ENCODE measurements around the gene MDFIC. TPM values are rescaled to one million over a fixed set of nuclear protein-coding genes. Genes with fewer than 3 reads are reported as not detected.

MDFIC gene
- total RNA-seq, 2 experiments from 2014 or later, result 85.8 to 90.7 TPM

- Mint-ChIP-seq H3K9me3 (peaks cover 2% of the 10 kb centered on the region), H3K27me3 (no peaks in the 10 kb centered on the region), H3K27ac (no peak overlapping the region), H3K4me1 (peaks cover 12% of the 10 kb centered on the region), H3K4me3 (no peak overlapping the region), H3K36me3 (ENCODE audit: low read depth) (peaks cover 3% of the 10 kb centered on the region)
- CTCF ChIA-PET, result no interaction called here
- no peak for DNase-seq
- POLR2A ChIA-PET, result no interaction called here
Observed at GRCh38 chr7:115037128-115037802, 115.4 kb downstream of the MDFIC start.

- peaks cover 3% of the 10 kb centered on the region for H3K36me3 Mint-ChIP-seq (ENCODE audit: low read depth)
- no peak overlapping the region for H3K4me3 Mint-ChIP-seq
- H3K9me3 Mint-ChIP-seq, result peaks cover 2% of the 10 kb centered on the region
- ChIA-PET CTCF (no interaction called here), POLR2A (interaction anchor here (1.2 kb wide), 1 partner anchor 115 kb away, joined by 3 read pairs; no protein-coding TSS in a partner anchor)
- no peak overlapping the region for H3K27ac Mint-ChIP-seq
- no peak for DNase-seq
- no peaks in the 10 kb centered on the region for H3K27me3 Mint-ChIP-seq
- H3K4me1 Mint-ChIP-seq, result peaks cover 12% of the 10 kb centered on the region
Observed at GRCh38 chr7:115038158-115038557, 116.3 kb downstream of the MDFIC start.

DNA sequence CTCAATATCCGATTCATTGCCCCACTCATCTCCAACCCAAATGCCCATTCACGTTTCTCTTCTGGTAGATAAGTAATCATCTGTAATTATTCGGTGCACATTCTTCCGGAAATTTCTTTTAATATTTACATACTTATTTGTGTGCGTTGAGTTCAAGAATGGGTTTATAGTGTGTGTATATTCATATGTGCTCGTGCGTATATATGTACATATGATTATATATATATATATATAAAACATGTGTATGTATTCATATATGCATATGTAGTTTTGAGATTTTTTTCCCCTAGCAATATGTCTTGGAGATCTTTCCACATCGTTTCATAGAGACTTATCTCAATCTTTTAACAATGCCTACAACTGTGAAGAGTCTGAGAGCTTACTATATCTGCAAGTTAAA is 118.2 kb downstream of the MDFIC start:
- ChIA-PET CTCF (no interaction called here), POLR2A (no interaction called here)
- peaks cover 2% of the 10 kb centered on the region for H3K9me3 Mint-ChIP-seq
- no peak for DNase-seq
- peaks cover 12% of the 10 kb centered on the region for H3K4me1 Mint-ChIP-seq
- H3K27ac Mint-ChIP-seq, result no peak overlapping the region
- peaks cover 3% of the 10 kb centered on the region for H3K36me3 Mint-ChIP-seq (ENCODE audit: low read depth)
- no peaks in the 10 kb centered on the region for H3K27me3 Mint-ChIP-seq
- H3K4me3 Mint-ChIP-seq, result no peak overlapping the region

- Mint-ChIP-seq H3K27ac (no peak overlapping the region), H3K9me3 (peaks cover 2% of the 10 kb centered on the region), H3K4me1 (peaks cover 12% of the 10 kb centered on the region), H3K36me3 (ENCODE audit: low read depth) (peaks cover 3% of the 10 kb centered on the region), H3K4me3 (no peak overlapping the region), H3K27me3 (no peaks in the 10 kb centered on the region)
- ChIA-PET CTCF (no interaction called here), POLR2A (no interaction called here)
- no peak for DNase-seq
Observed at GRCh38 chr7:115040495-115040894, 118.6 kb downstream of the MDFIC start.

DNA sequence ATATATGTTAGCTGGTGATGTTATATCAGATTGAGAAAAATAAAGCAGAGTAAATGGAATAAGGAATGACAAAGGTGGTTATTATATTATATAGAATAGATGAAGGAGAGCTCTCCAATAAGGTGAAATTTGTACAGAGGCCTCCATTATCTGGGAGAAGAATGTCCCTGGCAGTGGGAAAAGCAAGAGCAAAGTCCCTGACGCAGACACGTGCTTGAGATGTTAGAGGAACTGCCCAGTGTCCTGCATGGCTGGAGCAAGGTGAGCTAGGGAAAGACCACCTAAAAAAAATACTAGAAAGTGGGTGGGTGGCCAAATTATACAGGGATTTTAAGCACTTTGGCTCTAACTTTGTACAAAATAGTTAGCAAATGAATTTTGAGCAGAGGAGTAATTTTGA is 120.7 kb downstream of the MDFIC start:
- POLR2A ChIA-PET, result interaction anchor here (0.6 kb wide), 2 partner anchors 64 to 434 kb away, joined by 3 read pairs; no protein-coding TSS in a partner anchor
- no peak overlapping the region for H3K4me3 Mint-ChIP-seq
- no peak overlapping the region for H3K27ac Mint-ChIP-seq
- CTCF ChIA-PET, result no interaction called here
- no peaks in the 10 kb centered on the region for H3K36me3 Mint-ChIP-seq (ENCODE audit: low read depth)
- H3K27me3 Mint-ChIP-seq, result no peaks in the 10 kb centered on the region
- H3K9me3 Mint-ChIP-seq, result peaks cover 2% of the 10 kb centered on the region
- H3K4me1 Mint-ChIP-seq, result peaks cover 3% of the 10 kb centered on the region
- DNase-seq, result no peak

DNA sequence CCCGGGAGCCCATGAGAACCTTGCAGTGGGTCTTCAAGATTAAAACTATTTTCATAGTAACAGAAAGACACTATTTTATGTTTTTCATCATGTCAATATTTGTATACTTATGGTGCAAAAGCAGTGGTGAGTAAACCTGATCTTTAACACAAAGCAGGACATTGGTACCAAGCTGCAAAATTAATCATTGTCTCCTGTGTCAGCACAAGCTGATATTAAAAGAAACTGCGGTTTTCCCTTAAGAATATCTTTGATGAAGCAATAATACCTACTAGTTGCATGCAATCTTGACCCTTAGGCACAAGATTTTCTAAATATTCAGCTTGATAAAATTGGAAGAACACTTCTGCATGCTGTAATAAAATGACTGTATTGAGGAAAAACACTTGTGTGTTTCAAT is 121.7 kb downstream of the MDFIC start:
- no peak overlapping the region for H3K4me3 Mint-ChIP-seq
- ChIA-PET CTCF (no interaction called here), POLR2A (no interaction called here)
- H3K9me3 Mint-ChIP-seq, result no peaks in the 10 kb centered on the region
- H3K4me1 Mint-ChIP-seq, result no peaks in the 10 kb centered on the region
- H3K27me3 Mint-ChIP-seq, result no peaks in the 10 kb centered on the region
- no peaks in the 10 kb centered on the region for H3K36me3 Mint-ChIP-seq (ENCODE audit: low read depth)
- H3K27ac Mint-ChIP-seq, result no peak overlapping the region
- DNase-seq, result no peak

DNA sequence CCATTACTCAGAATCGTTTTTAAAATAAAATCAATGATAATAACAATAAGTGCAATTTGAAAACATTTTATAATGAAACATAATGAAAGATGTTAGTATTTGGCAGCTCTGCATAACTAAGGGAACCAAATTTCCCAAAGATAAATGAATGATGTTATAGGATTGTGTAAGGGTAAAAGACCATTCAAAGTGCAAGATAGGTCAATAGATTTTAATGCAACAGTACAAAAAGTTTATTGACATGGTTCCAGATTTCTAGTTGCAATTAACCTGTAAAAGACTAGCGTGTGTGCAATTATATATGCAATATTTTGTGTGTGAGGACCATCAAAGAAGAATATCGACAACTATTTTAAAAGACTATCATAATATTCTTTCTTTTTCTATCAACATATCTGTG is 122.3 kb downstream of the MDFIC start:
- H3K9me3 Mint-ChIP-seq, result no peaks in the 10 kb centered on the region
- no peaks in the 10 kb centered on the region for H3K36me3 Mint-ChIP-seq (ENCODE audit: low read depth)
- no peak for DNase-seq
- CTCF ChIA-PET, result no interaction called here
- no peak overlapping the region for H3K27ac Mint-ChIP-seq
- POLR2A ChIA-PET, result no interaction called here
- no peaks in the 10 kb centered on the region for H3K4me1 Mint-ChIP-seq
- H3K4me3 Mint-ChIP-seq, result no peak overlapping the region
- H3K27me3 Mint-ChIP-seq, result no peaks in the 10 kb centered on the region

GRCh38 chr7:115047958-115048720 is 126.2 kb downstream of the MDFIC start:
- DNase-seq, result no peak
- Mint-ChIP-seq H3K4me3 (no peak overlapping the region), H3K4me1 (no peaks in the 10 kb centered on the region), H3K27me3 (no peaks in the 10 kb centered on the region), H3K36me3 (ENCODE audit: low read depth) (no peaks in the 10 kb centered on the region), H3K27ac (no peak overlapping the region), H3K9me3 (peaks cover 5% of the 10 kb centered on the region)
- CTCF ChIA-PET, result no interaction called here
- POLR2A ChIA-PET, result no interaction called here

DNA sequence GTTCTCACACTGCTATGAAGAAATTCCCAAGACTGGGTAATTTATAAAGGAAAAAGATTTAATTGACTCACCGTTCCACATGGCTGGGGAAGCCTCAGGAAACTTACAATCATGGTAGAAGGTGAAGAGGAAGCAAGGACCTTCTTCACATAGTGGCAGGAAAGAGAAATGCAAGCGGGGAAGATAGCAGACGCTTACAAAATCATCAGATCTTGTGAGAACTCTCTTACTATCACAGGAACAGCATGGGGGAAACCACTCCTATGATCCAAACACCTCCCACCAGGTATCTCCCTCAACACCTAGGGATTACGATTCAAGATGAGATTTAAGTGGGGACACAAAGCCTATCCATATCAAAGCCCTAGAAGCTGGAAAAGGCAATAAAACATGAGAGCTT is 130.8 kb downstream of the MDFIC start:
- CTCF ChIA-PET, result no interaction called here

GRCh38 chr7:115054478-115055065 is 132.7 kb downstream of the MDFIC start:
- CTCF ChIA-PET, result no interaction called here
- Mint-ChIP-seq H3K4me3 (no peak overlapping the region), H3K27me3 (no peaks in the 10 kb centered on the region), H3K27ac (no peak overlapping the region), H3K9me3 (peaks cover 5% of the 10 kb centered on the region), H3K4me1 (no peaks in the 10 kb centered on the region), H3K36me3 (ENCODE audit: low read depth) (no peaks in the 10 kb centered on the region)
- DNase-seq, result no peak
- POLR2A ChIA-PET, result no interaction called here

More for the DNA sequence above, 130.8 kb downstream of the MDFIC start:
- H3K27ac Mint-ChIP-seq, result no peak overlapping the region
- no peak for DNase-seq
- no peak overlapping the region for H3K4me3 Mint-ChIP-seq
- no peaks in the 10 kb centered on the region for H3K4me1 Mint-ChIP-seq
- POLR2A ChIA-PET, result no interaction called here
- H3K9me3 Mint-ChIP-seq, result peaks cover 5% of the 10 kb centered on the region
- no peaks in the 10 kb centered on the region for H3K36me3 Mint-ChIP-seq (ENCODE audit: low read depth)
- H3K27me3 Mint-ChIP-seq, result no peaks in the 10 kb centered on the region

DNA sequence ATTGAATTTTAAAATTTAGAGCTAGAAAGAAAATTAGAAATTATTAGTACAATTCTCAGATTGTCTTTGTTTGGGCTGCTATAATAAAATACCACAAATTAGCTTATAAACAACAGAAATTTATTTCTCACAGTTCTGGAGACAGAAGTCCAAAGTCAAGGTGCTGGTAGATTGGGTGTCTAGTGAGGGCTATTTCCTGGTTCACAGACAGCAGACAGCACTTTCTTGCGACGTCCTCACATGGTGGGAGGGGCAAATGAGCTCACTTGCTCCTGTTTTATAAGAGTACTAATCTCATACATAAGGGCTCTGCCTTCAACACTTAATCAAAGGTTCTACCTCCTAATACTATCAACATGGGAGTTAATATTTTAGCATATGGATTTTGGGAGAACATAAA is 134.1 kb downstream of the MDFIC start:
- Mint-ChIP-seq H3K4me1 (no peaks in the 10 kb centered on the region), H3K4me3 (no peak overlapping the region), H3K36me3 (ENCODE audit: low read depth) (no peaks in the 10 kb centered on the region), H3K27me3 (no peaks in the 10 kb centered on the region), H3K27ac (no peak overlapping the region), H3K9me3 (peaks cover 5% of the 10 kb centered on the region)
- DNase-seq, result no peak
- CTCF ChIA-PET, result interaction anchor here (1.1 kb wide), 1 partner anchor 190 kb away, joined by 4 read pairs; no protein-coding TSS in a partner anchor
- POLR2A ChIA-PET, result no interaction called here

DNA sequence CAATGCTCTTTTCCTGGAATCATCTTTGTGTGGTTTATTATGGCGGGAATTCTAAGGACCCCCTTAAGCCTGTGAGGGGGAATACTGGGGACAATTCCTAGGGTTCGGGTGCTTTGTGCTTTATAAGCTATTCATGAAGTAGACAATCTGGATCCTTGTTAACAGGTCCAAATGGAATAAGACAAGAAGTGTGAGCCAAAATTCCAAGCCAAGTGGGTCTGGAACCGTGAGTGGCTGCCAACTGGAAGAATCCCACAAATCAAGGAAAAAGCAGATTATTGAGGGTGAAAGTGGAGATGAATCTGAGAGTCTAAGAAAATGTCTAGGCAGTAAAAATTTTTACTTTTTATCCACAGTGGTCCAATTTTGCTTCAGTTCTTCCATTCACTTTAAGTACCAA is 136.8 kb downstream of the MDFIC start:
- POLR2A ChIA-PET, result no interaction called here
- H3K4me3 Mint-ChIP-seq, result no peak overlapping the region
- no peaks in the 10 kb centered on the region for H3K27me3 Mint-ChIP-seq
- no peaks in the 10 kb centered on the region for H3K4me1 Mint-ChIP-seq
- DNase-seq, result no peak
- no peaks in the 10 kb centered on the region for H3K9me3 Mint-ChIP-seq
- CTCF ChIA-PET, result no interaction called here
- H3K27ac Mint-ChIP-seq, result no peak overlapping the region
- no peaks in the 10 kb centered on the region for H3K36me3 Mint-ChIP-seq (ENCODE audit: low read depth)

DNA sequence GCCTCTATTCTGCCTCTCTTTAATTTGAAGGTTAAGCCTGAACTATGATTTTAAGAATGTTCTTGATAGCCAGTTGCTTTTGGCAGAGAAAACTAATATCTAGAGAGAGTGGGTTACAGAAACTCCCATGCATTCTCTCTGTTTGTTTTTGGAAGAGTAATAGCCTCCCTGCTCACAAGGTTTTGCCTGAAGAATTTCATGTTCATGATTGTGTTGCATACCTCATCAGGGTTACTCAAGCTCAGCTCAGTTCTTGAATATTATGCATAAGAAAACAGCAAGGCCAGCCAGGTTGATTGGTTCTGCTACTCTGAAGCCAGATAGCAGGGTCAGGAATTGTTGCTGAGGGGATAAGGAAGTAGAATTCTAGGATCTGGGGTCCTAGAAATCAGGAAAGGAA is 137.4 kb downstream of the MDFIC start:
- DNase-seq, result no peak
- CTCF ChIA-PET, result no interaction called here
- H3K27me3 Mint-ChIP-seq, result no peaks in the 10 kb centered on the region

More for the DNA sequence above, 137.4 kb downstream of the MDFIC start:
- Mint-ChIP-seq H3K27ac (no peak overlapping the region), H3K9me3 (no peaks in the 10 kb centered on the region), H3K36me3 (ENCODE audit: low read depth) (no peaks in the 10 kb centered on the region), H3K4me3 (no peak overlapping the region), H3K4me1 (no peaks in the 10 kb centered on the region)
- POLR2A ChIA-PET, result no interaction called here

Data from activated CD4-positive, alpha-beta memory T cell treated with anti-CD3 and anti-CD28 coated beads, Interleukin-2, amount 10 ng/mL, durations not matched to agents 7 days and 5 days (primary cell).